ENCODE results near the gene CFAP97D2.
"Not testable (repeated sequence)": the region's sequence is repeated elsewhere in the genome, so short reads cannot be mapped to it uniquely, and the experiment has no call there.

CFAP97D2 gene

DNA sequence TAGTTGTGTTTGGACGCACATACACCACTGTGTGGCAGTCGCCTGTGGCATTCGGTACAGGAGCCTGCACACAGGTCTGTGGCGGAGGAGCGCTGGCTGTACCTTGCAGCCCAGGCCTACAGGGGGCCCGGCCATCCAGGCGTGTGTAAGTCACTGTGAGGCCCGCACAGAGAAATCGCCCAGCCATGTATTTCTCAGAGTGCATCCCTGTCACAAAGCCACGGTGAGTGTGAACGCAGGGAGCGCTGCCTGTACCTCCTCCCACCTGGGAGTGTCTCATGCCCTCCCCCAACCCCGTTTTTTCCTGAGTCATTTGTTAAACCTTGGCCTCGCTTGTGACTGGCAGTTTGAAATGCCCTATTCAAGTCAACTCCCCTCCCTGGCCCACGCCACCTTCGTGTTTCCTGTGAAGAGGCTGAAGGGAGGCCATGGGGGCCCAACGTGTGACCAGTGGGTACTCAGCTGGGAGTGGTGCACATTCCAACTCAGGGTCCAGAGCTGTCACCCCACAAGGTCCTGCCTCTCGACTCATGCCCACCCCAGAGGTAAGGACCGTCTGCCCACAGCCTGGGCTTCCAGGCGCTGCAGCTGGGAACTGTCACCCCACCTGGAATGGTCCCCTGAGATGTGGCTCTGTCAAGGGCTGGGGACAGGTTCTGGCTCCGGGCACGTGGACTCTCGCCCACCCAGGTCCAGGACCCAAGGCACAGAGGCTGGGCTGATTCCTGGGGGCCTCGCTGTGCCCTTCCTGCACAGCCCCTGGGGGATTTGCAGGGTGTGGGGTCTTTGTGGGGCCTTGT is 35.1 kb upstream of the CFAP97D2 start:
- no peak for DNase-seq (ENCODE audit: low read depth)

DNA sequence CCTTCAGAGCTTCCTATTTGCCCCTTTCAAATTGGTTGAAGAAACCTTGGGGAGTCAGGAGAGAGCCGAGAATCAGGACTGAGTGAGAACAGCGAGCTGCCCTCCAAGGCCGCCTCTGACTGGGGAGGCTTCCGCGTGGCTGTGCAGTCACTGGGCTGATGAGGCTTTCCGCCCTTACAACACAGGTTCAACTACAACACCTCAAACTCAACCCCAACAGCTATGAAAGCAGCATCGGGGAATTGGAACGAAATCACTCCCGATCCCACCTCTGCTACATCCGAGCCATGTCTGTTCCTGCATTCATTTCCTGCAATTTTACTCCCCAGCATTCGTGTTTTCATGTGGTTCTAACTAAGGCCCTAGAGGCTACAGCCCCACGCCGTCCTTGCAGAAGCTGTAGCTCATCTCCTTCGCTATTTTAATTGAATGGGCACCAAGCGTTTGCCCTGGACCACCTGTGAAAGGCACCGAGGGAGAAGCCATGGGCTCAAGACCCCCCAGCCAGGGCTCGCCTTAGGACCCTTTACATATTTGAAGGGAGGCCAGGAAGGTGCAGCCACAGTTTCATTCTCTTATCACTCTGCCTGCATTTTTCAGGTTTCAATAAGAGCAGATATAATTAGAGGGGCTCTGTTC is 34.3 kb upstream of the CFAP97D2 start:
- no peak for DNase-seq (ENCODE audit: low read depth)

GRCh38 chr13:114145256-114145655 is 33.8 kb upstream of the CFAP97D2 start:
- no peak for DNase-seq (ENCODE audit: low read depth)

GRCh38 chr13:114145722-114146121 is 33.3 kb upstream of the CFAP97D2 start:
- no peak for DNase-seq (ENCODE audit: low read depth)

DNA sequence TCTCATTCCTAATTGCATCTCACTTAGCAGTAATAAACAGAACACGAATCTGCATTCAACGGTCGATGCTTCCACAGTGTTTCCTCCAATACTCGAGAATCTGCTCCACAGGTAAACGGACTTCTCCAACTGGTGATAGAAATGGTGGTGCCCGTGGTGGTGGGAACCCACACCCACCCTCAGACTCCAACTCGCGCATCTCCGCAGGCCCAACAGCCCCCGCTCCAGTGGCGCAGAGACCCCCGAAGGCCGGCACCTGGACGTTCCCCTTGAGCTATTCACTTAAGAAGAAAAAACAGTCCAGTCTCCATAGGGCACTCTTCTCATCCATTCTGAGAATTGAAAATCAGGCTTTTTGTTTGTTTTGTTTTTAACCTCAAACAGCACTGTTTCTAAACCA is 32.9 kb upstream of the CFAP97D2 start:
- DNase-seq (ENCODE audit: low read depth) = no peak

DNA sequence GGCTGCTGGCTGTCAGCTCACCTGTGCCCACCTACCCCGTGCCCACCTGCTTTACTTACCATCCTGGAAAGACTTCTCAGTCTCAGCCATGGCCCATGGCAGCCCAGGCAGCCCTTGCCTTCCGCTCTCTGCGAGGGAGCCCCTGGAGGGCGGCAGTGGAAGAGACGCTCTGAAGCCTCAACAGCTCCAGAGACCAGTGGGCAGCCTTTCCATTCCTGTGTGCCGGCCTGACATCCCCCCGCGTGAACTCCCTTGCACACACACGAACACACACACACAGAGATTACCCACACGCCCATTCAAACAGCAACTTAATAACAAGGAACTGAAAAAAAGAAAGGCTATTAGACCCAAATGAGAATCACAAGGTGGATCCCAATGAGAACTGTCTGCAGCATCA is 32.4 kb upstream of the CFAP97D2 start:
- DNase-seq (ENCODE audit: low read depth) = no peak

- no peak for DNase-seq (ENCODE audit: low read depth)
Measured at GRCh38 chr13:114147803-114148520, 31.1 kb upstream of the CFAP97D2 start.

DNA sequence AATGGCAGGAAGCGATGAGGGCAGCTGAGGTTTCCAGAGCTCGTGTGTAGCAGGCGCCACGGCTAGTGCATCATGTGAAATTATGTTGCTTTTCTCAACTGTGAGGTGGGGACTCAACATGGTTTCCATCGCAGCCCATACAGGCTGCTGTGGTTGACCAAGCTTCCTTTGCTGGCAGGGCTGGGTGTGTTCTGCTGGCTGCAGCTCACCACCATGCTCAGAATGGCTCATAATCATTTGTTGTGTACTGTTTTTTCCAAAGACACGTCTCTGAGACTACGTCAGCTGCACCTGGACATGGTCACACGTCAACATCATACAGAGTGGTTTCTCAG is 30.6 kb upstream of the CFAP97D2 start:
- no peak for DNase-seq (ENCODE audit: low read depth)

DNA sequence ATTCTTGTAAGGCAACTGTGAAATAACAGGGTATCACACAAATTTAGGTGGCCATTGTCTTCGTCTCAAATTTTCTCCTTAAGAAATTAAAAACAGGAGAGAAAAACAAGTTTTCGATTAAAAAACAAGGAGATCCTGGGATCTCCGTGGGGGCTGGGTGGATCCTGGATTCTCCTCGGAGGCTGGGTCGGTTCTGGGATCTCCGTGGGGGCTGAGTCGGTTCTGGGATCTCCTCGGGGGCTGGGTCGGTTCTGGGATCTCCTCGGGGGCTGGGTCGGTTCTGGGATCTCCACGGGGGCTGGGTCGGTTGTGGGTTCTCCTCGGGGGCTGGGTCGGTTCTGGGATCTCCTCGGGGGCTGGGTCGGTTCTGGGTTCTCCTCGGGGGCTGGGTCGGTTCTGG is 30.2 kb upstream of the CFAP97D2 start:
- not testable (repeated sequence) for DNase-seq (ENCODE audit: low read depth)

DNA sequence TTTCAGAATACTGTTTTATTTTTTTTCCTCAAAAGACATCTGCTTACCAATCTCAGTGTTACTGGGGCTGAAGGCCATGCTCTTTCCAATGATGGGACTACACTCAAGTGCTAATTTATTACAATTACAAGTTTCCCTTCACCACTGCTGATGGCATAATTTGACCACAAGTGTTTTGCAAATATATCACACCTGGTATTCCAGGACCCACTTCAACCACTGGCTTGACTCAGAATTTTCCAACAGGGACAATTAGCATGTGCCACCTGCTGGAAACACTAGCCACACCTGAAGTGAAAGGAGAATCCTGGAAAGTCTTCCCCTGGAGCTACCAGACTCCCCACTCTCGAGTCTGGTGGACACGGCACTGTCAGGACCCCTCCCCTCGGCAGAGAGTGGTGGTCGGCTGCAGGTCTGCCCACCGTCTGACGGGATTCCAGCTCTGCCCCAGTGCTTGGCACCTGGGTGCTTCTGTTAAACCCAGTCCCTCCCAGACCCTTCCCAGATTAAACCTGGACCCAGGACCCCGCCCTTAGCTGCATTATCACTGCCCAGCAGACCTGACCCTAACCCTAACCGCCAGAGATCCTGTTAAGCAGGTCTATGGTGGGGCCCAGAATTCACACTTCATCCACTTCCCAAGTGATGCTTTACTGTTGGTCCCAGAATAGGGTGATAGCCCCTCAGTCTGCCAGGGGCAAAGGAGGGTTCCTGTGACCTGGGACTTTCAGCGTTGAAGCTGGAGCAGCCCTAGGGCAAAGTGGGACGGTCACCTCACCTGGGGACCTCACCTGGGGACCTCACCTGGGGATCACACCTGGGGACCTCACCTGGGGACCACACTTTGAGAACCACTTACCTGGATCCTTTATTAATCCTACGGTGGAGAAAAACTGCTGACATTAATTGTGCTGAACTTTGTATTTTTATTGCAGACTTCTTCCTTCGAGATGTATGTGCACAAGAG is 29.0 kb upstream of the CFAP97D2 start:
- no peak for DNase-seq (ENCODE audit: low read depth)

DNA sequence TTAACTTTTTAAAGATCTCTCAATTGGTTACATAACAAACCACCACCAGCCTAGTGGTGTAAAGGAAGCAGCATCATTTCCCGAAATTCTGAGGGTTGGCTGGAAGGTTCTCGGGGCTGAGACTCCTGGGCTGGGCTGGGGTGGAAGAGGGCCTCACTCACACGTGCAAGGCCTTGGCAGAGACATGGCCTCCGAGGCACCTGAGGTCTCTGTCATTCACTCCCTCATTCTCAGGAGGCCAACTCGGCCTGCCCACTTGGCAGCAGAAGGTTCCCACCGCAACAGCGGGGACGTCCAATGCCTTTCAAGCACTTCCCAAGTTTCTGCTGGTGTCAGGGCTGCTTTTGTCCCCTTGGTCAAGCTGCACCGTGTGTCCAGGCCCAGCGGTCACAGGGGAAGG is 28.0 kb upstream of the CFAP97D2 start:
- DNase-seq (ENCODE audit: low read depth) = no peak

GRCh38 chr13:114151565-114152284 is 27.3 kb upstream of the CFAP97D2 start:
- no peak for DNase-seq (ENCODE audit: low read depth)

DNA sequence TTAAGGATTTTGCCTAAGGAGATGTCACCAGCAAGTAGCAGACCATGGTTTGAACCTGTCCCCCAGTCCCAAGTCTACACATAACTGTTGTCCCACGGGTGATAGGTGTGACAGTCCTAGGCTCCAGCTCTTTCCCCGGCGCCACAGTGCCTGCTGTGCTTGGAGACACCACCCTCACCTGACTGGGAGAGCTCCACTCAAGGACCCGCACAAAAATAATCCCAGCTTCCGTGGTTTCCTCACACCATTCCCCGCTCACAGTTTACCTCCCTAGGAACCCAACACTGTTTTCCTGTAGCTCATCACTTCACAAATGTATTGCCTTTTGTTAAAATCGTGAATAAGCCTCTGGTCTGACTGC is 26.8 kb upstream of the CFAP97D2 start:
- no peak for DNase-seq (ENCODE audit: low read depth)

DNA sequence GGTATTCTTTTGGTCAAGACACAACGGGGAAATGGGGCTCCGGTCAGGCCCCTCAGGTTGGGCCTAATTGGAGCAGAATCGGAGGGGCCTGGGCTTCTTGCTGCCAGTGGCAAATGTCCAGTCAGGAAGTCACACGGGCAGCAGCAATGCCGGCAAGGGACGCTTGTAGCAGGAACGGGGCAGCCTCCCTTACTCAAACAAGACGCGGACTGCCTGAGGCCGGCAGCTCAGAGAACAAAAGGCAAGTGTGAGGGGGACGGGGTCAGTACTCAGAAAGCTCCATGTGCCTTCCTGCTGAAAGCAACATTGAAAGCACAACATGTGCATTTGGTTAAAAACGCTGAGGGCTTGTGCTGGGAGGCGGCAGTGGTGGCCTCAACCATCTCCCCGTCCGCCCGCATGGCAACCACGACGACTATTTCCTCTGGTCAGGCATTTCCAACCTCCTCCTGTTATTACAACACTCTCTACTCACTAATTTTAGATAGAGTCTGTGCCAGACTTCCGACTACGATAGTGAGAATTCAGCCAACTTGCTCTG is 26.2 kb upstream of the CFAP97D2 start:
- no peak for DNase-seq (ENCODE audit: low read depth)

DNA sequence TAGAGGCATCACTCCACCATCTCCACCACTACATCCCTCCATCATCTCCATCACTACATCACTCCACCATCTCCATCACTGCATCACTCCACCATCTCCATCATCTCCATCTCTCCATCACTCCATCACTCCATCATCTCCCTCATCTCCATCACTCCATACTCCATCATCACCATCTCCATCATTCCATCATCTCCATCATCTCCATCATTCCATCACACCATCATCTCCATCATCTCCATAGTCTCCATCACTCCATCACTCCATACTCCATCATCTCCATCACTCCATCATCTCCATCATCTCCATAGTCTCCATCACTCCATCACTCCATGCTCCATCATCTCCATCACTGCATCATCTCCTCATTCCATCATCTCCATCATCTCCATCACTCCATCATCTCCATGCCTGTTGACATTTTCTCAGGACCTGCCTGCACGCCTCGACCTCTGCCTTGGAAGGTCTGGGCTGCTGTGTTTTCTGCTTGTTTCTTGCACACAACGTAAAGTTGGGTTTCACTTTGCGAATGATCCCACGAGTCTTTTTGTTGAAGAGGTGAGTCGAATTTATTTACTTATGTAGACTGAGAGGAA is 25.5 kb upstream of the CFAP97D2 start:
- no peak for DNase-seq (ENCODE audit: low read depth)

- DNase-seq (ENCODE audit: low read depth) = no peak
Measured at GRCh38 chr13:114154476-114154875, 24.6 kb upstream of the CFAP97D2 start.

- no peak for DNase-seq (ENCODE audit: low read depth)
Measured at GRCh38 chr13:114155320-114155719, 23.7 kb upstream of the CFAP97D2 start.

DNA sequence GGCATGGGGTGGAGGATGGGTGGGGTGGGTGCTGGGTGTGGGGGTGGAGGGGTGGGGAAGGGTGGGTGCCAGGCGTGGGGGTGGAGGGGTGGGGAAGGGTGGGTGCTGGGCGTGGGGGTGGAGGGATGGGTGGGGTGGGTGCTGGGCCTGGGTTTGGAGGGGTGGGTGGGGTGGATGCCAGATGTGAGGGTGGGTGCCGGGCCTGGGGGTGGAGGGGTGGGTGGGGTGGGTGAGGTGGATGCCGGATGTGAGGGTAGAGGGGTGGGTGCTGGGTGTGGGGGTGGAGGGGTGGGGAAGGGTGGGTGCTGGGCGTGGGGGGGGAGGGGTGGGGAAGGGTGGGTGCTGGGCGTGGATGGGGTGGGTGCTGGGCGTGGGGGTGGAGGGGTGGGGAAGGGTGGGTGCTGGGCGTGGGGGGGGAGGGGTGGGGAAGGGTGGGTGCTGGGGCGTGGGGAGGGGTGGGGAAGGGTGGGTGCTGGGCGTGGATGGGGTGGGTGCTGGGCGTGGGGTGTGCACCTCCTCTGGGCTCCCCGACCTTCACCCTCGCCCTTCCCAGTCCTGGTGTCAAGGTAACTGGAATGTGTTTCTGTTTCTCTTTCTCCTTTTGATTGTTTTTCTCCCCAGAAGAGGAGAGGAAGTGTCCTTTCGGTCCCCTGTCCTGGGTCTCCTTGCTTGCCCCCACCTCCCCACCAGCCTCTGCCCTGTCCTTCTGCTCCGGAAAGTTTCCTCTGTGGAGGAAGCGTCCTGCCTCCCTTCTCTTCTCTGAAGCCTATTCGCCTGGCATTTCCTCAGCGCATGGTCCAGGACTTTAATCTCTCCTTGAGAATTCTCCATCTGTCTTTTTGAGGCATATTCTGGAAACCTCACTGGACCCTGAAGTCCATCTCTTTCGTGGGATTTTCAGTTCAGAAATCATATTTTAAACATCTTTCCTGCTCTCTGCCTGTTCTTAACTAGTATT is 22.9 kb upstream of the CFAP97D2 start:
- DNase-seq (ENCODE audit: low read depth) = no peak

DNA sequence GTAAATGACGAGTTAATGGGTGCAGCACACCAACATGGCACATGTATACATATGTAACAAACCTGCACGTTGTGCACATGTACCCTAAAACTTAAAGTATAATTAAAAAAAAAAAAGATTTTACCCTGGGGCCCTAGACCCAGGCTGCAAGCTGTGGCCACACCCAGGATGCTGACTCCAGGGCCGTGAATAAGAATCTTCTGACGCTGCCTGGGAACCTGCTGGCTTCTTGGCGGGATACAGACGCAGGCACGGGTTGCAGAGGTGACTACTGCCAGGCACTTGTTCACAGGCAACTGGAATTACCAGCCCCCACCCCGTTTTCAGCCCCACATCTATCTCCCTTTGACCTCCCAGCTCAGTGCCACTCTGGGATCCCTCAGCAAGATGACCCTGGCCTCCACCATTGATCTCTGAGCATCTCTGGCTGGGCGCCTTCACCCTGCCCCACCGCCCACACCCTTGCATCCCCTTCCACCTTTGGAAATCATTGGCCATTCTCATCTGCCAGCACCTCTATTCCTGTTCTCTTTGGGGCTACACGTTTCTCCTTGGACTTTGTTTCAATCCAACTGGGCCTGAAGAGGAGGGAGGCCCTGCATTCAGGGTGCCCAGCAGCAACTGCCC is 21.1 kb upstream of the CFAP97D2 start:
- DNase-seq (ENCODE audit: low read depth) = no peak

All from amniotic epithelial cell (primary cell).